K562 (cell line): Measurements from ENCODE around the gene SEC23IP. TPM values are rescaled to one million over a fixed set of nuclear protein-coding genes. Genes with fewer than 3 reads are reported as not detected.
A peak's percentile ranks its signal among the peaks of the same experiment; 100 is the strongest.

Source experiments
- C11orf30 ChIP-seq: fragments of 450-650 bp; IDR thresholded peaks from 2 replicates; pipeline ENCODE4 v1.6.1; 2016; ENCODE audit warnings: low read depth, mild to moderate bottlenecking
- ETV5 ChIP-seq: sonication (generic); formaldehyde crosslinking; IDR thresholded peaks from 2 replicates; pipeline ENCODE4 v1.4.0; 2020; ENCODE audit warnings: low read depth, mild to moderate bottlenecking, missing genetic modification reagents
- GABPB2 ChIP-seq: fragments of 250-450 bp; sonication (Bioruptor Pico); conservative IDR thresholded peaks from 2 replicates; pipeline ENCODE4 v1.5.1; 2021; ENCODE audit warnings: mild to moderate bottlenecking
- RBM15 ChIP-seq: fragments of 200-400 bp; formaldehyde crosslinking; IDR thresholded peaks from 2 replicates; pipeline ENCODE4 v1.6.1; 2018; ENCODE audit warnings: mild to moderate bottlenecking, low read length, moderate library complexity; ENCODE audit not compliant: insufficient read depth
- SNRNP70 ChIP-seq: fragments of 200-400 bp; formaldehyde crosslinking; optimal IDR thresholded peaks from 2 replicates; pipeline ENCODE3; 2017; ENCODE audit warnings: low read depth, low read length
- ZBTB7A ChIP-seq: IDR thresholded peaks from 2 replicates; pipeline ENCODE4 v1.6.1; 2011; ENCODE audit warnings: low read depth, mild to moderate bottlenecking, low read length, moderate library complexity, borderline replicate concordance; ENCODE audit not compliant: control insufficient read depth
- ZFX ChIP-seq: sonication (generic); formaldehyde crosslinking; IDR thresholded peaks from 2 replicates; pipeline ENCODE4 v1.8.0; 2022; ENCODE audit warnings: mild to moderate bottlenecking, missing genetic modification reagents, moderate library complexity
- ZNF12 ChIP-seq: sonication (generic); formaldehyde crosslinking; IDR thresholded peaks from 2 replicates; pipeline ENCODE4 v1.4.0; 2020; ENCODE audit warnings: mild to moderate bottlenecking, missing genetic modification reagents
- ZNF431 ChIP-seq: sonication (generic); formaldehyde crosslinking; IDR thresholded peaks from 2 replicates; pipeline ENCODE4 v1.8.0; 2022; ENCODE audit warnings: mild to moderate bottlenecking, missing genetic modification reagents
- polyA plus RNA-seq, 8 experiments: library from polyadenylated mRNA; depleted of rRNA in 4 of 8; stranded (reverse) in 5 of 8; unstranded in 3 of 8; fragments of >200 nt; fragmentation: Nextera tagmentation in 2 of 8; fragmentation: Illumina TruSeq in 1 of 8; extraction: Ambion mirVana in 2 of 8; extraction: Trizol in 1 of 8; gene quantifications; 2 replicates each; pipeline versions ENCODE4 v1.2.1 to v1.2.3, GENCODE V29; 2011 to 2014; ENCODE audit warnings: inconsistent platforms in 1 of 8, missing spikeins in 1 of 8
- total RNA-seq, 7 experiments: library from RNA; depleted of rRNA in 6 of 7; stranded (reverse); fragments of >200 nt in 6 of 7; fragmentation: Illumina TruSeq in 2 of 7; extraction: Trizol in 2 of 7; gene quantifications; 2 replicates each; pipeline versions ENCODE4 v1.2.1 to v1.2.3, GENCODE V29; 2011 to 2021; ENCODE audit warnings: low replicate concordance in 1 of 7
- TF ChIP-seq, protein P1 (sequence below): sonication (generic); formaldehyde crosslinking; IDR thresholded peaks from 2 replicates; pipeline ENCODE4 v1.4.0; 2020; ENCODE audit warnings: mild to moderate bottlenecking, missing genetic modification reagents
- TF ChIP-seq, protein P2 (sequence below): fragments of 450-650 bp; conservative IDR thresholded peaks from 2 replicates; pipeline ENCODE4 v1.6.1; 2016; ENCODE audit warnings: missing genetic modification characterization, low read depth, mild to moderate bottlenecking, missing compliant biosample characterization, moderate library complexity
- TF ChIP-seq, protein P3 (sequence below): fragments of 450-650 bp; IDR thresholded peaks from 2 replicates; pipeline ENCODE4 v1.6.1; 2017; ENCODE audit warnings: antibody characterized with exemption, mild to moderate bottlenecking
- TF ChIP-seq, protein P4 (sequence below): sonication (generic); formaldehyde crosslinking; IDR thresholded peaks from 2 replicates; pipeline ENCODE4 v1.8.1; 2022; ENCODE audit warnings: missing genetic modification reagents
- TF ChIP-seq, protein P5 (sequence below), 2 experiments: IDR thresholded peaks; 2 replicates each; pipeline ENCODE4 v1.6.1; 2011; ENCODE audit warnings: borderline replicate concordance in 1 of 2, control low read depth in 1 of 2, low read depth in 1 of 2, low read length in 1 of 2, mild to moderate bottlenecking in 1 of 2, mixed read lengths in 1 of 2, moderate library complexity in 1 of 2; ENCODE audit not compliant: insufficient read depth in 1 of 2, insufficient read length in 1 of 2, poor library complexity in 1 of 2, severe bottlenecking in 1 of 2; ENCODE audit errors: extremely low read depth in 1 of 2

SEC23IP gene
- total and polyA plus RNA-seq, 9 of the 15 experiments (the other 6 are each of a cell fraction or from before 2014, with no cell fraction given), result 15.8 to 38.4 (median 22.5) TPM

DNA sequence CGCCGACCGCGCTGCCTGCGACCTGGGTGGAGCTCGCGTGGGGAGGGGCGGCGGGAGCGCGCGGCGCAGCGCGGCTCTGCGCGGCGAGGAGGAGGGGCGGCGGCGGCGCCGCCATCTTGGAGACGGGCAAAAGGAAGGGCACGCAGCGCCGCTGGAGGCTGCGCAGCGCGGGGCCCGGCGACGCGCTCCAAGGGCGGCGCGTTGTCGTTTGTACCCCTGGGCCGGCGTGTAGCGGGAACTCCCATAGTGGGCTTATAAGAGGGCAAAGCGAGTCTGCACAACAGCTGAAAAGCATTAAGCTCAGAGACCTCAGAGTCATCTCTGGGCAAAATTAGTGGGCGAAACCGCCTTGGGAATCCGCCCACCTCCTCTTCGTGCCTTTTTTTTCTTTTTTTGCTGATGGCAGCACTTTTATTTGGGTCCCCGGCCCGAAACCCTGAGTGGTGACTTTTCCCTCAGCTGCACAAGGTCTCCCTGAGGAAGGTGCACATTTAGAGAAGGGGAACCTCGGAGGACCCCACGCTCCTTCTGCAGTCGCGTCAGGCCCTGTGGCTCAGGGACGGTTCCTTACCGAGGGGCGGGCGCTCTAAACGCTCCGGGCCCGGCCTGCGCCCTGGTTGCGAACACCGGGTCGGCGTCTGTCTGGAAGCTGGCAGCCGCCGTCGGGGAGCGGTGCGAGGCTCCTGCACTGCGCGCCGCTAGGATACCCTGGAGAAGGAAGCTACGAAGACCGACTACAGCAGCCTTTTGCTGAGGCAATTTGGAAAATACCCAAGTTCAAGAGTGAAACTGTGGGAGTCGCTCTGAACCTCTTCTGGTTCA, 19.5 kb upstream of the SEC23IP start (continued):
- peak; percentile 91 for TF ChIP-seq ZFX (CRISPR knock-in tag)
- no peak for TF ChIP-seq ZNF431 (CRISPR knock-in tag)
- TF ChIP-seq C11orf30, result peak; percentile 97
- no peak for TF ChIP-seq SNRNP70
- 0 out of 2 replicates have a peak, but pooled peaks have one; percentile 23 for TF ChIP-seq ZNF12 (CRISPR knock-in tag)
- TF ChIP-seq, protein P1, sequence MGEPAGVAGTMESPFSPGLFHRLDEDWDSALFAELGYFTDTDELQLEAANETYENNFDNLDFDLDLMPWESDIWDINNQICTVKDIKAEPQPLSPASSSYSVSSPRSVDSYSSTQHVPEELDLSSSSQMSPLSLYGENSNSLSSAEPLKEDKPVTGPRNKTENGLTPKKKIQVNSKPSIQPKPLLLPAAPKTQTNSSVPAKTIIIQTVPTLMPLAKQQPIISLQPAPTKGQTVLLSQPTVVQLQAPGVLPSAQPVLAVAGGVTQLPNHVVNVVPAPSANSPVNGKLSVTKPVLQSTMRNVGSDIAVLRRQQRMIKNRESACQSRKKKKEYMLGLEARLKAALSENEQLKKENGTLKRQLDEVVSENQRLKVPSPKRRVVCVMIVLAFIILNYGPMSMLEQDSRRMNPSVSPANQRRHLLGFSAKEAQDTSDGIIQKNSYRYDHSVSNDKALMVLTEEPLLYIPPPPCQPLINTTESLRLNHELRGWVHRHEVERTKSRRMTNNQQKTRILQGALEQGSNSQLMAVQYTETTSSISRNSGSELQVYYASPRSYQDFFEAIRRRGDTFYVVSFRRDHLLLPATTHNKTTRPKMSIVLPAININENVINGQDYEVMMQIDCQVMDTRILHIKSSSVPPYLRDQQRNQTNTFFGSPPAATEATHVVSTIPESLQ (CRISPR knock-in tag), result peak; percentile 73; the same call in 1 of the 2 replicates
- no peak for TF ChIP-seq ETV5
- TF ChIP-seq, protein P2, sequence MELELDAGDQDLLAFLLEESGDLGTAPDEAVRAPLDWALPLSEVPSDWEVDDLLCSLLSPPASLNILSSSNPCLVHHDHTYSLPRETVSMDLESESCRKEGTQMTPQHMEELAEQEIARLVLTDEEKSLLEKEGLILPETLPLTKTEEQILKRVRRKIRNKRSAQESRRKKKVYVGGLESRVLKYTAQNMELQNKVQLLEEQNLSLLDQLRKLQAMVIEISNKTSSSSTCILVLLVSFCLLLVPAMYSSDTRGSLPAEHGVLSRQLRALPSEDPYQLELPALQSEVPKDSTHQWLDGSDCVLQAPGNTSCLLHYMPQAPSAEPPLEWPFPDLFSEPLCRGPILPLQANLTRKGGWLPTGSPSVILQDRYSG, result no peak
- TF ChIP-seq GABPB2, result no peak
- TF ChIP-seq, protein P3, sequence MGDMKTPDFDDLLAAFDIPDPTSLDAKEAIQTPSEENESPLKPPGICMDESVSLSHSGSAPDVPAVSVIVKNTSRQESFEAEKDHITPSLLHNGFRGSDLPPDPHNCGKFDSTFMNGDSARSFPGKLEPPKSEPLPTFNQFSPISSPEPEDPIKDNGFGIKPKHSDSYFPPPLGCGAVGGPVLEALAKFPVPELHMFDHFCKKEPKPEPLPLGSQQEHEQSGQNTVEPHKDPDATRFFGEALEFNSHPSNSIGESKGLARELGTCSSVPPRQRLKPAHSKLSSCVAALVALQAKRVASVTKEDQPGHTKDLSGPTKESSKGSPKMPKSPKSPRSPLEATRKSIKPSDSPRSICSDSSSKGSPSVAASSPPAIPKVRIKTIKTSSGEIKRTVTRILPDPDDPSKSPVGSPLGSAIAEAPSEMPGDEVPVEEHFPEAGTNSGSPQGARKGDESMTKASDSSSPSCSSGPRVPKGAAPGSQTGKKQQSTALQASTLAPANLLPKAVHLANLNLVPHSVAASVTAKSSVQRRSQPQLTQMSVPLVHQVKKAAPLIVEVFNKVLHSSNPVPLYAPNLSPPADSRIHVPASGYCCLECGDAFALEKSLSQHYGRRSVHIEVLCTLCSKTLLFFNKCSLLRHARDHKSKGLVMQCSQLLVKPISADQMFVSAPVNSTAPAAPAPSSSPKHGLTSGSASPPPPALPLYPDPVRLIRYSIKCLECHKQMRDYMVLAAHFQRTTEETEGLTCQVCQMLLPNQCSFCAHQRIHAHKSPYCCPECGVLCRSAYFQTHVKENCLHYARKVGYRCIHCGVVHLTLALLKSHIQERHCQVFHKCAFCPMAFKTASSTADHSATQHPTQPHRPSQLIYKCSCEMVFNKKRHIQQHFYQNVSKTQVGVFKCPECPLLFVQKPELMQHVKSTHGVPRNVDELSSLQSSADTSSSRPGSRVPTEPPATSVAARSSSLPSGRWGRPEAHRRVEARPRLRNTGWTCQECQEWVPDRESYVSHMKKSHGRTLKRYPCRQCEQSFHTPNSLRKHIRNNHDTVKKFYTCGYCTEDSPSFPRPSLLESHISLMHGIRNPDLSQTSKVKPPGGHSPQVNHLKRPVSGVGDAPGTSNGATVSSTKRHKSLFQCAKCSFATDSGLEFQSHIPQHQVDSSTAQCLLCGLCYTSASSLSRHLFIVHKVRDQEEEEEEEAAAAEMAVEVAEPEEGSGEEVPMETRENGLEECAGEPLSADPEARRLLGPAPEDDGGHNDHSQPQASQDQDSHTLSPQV, result no peak
- TF ChIP-seq, protein P4, sequence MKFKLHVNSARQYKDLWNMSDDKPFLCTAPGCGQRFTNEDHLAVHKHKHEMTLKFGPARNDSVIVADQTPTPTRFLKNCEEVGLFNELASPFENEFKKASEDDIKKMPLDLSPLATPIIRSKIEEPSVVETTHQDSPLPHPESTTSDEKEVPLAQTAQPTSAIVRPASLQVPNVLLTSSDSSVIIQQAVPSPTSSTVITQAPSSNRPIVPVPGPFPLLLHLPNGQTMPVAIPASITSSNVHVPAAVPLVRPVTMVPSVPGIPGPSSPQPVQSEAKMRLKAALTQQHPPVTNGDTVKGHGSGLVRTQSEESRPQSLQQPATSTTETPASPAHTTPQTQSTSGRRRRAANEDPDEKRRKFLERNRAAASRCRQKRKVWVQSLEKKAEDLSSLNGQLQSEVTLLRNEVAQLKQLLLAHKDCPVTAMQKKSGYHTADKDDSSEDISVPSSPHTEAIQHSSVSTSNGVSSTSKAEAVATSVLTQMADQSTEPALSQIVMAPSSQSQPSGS (CRISPR knock-in tag), result no peak
- peak; percentile 63; the same call in 1 of the 2 replicates for TF ChIP-seq ZBTB7A
- TF ChIP-seq, protein P5, sequence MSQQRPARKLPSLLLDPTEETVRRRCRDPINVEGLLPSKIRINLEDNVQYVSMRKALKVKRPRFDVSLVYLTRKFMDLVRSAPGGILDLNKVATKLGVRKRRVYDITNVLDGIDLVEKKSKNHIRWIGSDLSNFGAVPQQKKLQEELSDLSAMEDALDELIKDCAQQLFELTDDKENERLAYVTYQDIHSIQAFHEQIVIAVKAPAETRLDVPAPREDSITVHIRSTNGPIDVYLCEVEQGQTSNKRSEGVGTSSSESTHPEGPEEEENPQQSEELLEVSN (IDR thresholded peaks at IDR 0.05; ENCODE audit: borderline replicate concordance in 1 of 2, extremely low read depth in 1 of 2, insufficient read depth in 1 of 2, insufficient read length in 1 of 2, low read depth in 1 of 2, low read length in 1 of 2, poor library complexity in 1 of 2, severe bottlenecking in 1 of 2), result peak; percentile 91 to 97
- no peak for TF ChIP-seq RBM15
